HFFc6 (cell line): ENCODE results near the gene STK38L. TPM values are rescaled to one million over a fixed set of nuclear protein-coding genes. Genes with fewer than 3 reads are reported as not detected.

Experiments used
- DNase-seq: peaks from one replicate; pipeline ENCODE4 v3.0.0-alpha.2; 2018
- H3K27ac Mint-ChIP-seq: 2 replicates; pipeline ENCODE4 v1.8.0; 2020; ENCODE audit warnings: mild to moderate bottlenecking, mixed read lengths
- H3K27me3 Mint-ChIP-seq: 2 replicates; pipeline ENCODE4 v1.8.0; 2021; ENCODE audit warnings: mild to moderate bottlenecking, moderate library complexity, mixed read lengths; ENCODE audit not compliant: insufficient read depth
- H3K36me3 Mint-ChIP-seq: 2 replicates; pipeline ENCODE4 v1.8.0; 2021; ENCODE audit warnings: low read depth, mixed read lengths
- H3K4me1 Mint-ChIP-seq: 2 replicates; pipeline ENCODE4 v1.8.0; 2020; ENCODE audit warnings: low read depth, mixed read lengths
- H3K4me3 Mint-ChIP-seq: 2 replicates; pipeline ENCODE4 v1.8.0; 2020; ENCODE audit warnings: mild to moderate bottlenecking, moderate library complexity, mixed read lengths
- H3K9me3 Mint-ChIP-seq: 2 replicates; pipeline ENCODE4 v1.8.0; 2020; ENCODE audit warnings: mild to moderate bottlenecking, mixed read lengths
- total RNA-seq, 6 experiments: library from RNA; stranded (reverse); fragmentation: NEBNext Ultra II Directional; extraction: Animal tissue kit (Norgen Biotek cat#: 25700); gene quantifications; 2 replicates in 1 of 6; 3 replicates in 5 of 6; pipeline ENCODE4 v1.2.3, GENCODE V29; 2021
- TF ChIP-seq, protein P1 (sequence below): fragments of 200-600 bp; sonication (generic); IDR thresholded peaks from 2 replicates; pipeline ENCODE4 v1.5.0; 2021; ENCODE audit warnings: antibody characterized with exemption, mild to moderate bottlenecking

STK38L gene
- total RNA-seq, 6 experiments from 2014 or later: 8.2 to 12.6 (median 10.9) TPM

DNA sequence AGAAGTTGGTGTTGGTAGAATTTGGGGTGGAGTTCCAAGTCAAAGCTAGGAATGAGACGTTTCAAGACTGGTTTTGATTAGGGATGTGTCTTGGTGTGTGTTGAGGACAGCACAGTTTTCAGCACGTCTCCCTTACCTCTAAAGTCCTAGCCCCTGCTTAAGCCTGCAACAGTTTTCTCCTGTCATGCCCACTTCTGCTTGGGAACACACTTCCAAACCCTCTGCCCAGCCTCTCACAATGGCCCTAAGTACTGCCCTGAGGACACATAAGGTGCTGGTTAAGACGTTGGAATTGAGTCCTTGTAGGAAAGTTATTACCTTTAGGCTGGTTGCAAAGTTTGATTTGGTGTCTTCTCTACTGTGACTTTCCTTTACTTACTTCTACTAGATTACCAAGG lies 87.8 kb downstream of the STK38L start:
- Mint-ChIP-seq H3K27ac (peak overlapping the region; percentile 95), H3K4me1 (peaks cover 63% of the 10 kb centered on the region), H3K27me3 (no peaks in the 10 kb centered on the region; the same call in 1 of the 2 replicates), H3K9me3 (no peaks in the 10 kb centered on the region), H3K4me3 (peak overlapping the region; percentile 88), H3K36me3 (peaks cover 6% of the 10 kb centered on the region; the same call in 1 of the 2 replicates)
- TF ChIP-seq, protein P1, sequence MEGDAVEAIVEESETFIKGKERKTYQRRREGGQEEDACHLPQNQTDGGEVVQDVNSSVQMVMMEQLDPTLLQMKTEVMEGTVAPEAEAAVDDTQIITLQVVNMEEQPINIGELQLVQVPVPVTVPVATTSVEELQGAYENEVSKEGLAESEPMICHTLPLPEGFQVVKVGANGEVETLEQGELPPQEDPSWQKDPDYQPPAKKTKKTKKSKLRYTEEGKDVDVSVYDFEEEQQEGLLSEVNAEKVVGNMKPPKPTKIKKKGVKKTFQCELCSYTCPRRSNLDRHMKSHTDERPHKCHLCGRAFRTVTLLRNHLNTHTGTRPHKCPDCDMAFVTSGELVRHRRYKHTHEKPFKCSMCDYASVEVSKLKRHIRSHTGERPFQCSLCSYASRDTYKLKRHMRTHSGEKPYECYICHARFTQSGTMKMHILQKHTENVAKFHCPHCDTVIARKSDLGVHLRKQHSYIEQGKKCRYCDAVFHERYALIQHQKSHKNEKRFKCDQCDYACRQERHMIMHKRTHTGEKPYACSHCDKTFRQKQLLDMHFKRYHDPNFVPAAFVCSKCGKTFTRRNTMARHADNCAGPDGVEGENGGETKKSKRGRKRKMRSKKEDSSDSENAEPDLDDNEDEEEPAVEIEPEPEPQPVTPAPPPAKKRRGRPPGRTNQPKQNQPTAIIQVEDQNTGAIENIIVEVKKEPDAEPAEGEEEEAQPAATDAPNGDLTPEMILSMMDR: no peak
- no peak for DNase-seq

- Mint-ChIP-seq H3K36me3 (peaks cover 6% of the 10 kb centered on the region; the same call in 1 of the 2 replicates), H3K9me3 (no peaks in the 10 kb centered on the region), H3K27ac (peak overlapping the region; percentile 95), H3K4me1 (peaks cover 67% of the 10 kb centered on the region), H3K4me3 (peak overlapping the region; percentile 88), H3K27me3 (no peaks in the 10 kb centered on the region; the same call in 1 of the 2 replicates)
- TF ChIP-seq, protein P1: no peak
- no peak for DNase-seq
Measured at GRCh38 chr12:27332407-27332713, 88.3 kb downstream of the STK38L start.

DNA sequence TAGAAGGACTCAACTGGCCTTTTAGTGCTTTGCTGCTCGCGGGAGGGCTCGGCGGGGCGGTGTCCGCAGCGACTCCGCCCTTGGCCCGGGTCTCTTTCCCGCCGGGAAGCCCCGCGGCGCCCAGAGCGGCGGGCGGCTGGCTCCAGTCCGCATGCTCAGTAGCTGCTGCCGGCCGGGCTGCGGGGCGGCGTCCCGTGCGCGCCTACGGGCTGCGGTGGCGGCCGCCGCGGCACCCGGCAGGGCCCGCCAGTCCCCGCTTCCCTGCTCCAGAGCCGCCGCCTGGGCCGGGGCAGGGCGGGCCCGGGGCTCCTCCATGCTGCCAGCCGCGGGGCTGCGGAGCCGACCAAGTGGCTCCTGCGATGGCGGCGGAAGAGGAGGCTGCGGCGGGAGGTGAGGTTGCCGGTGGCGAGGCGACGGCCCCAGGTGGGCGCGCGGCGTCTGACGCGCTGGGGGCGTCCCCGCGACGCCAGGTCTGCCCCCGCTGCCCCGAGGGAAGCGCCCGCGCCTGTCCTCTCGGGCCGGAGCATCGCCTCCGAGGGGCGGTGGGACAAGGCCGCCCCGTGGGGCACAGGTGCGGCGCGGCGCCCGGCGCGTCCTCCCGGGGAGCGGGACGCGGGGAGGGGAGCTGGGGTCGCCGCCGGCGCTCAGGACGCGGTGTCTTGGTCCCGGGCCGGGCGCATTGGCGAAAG lies 88.8 kb downstream of the STK38L start, which contains the start of gene BMAL2:
BMAL2 (plus strand) TSS at position 123 of the 689 bp plus-strand sequence; CDS start at position 360, 237 bp downstream.
- H3K9me3 Mint-ChIP-seq: no peaks in the 10 kb centered on the region
- no peak for DNase-seq
- no peaks in the 10 kb centered on the region; the same call in 1 of the 2 replicates for H3K27me3 Mint-ChIP-seq
- peak within 1 kb of the TSS; percentile 92 for H3K4me3 Mint-ChIP-seq
- H3K4me1 Mint-ChIP-seq: peaks cover 72% of the 10 kb centered on the region
- H3K36me3 Mint-ChIP-seq: peaks cover 2% of the 10 kb centered on the region; the same call in 1 of the 2 replicates
- peak within 1 kb of the TSS; percentile 95 for H3K27ac Mint-ChIP-seq
- TF ChIP-seq, protein P1: no peak

- peak overlapping the region; percentile 92 for H3K4me3 Mint-ChIP-seq
- H3K4me1 Mint-ChIP-seq: peaks cover 78% of the 10 kb centered on the region
- TF ChIP-seq, protein P1: no peak
- no peak for DNase-seq
- H3K36me3 Mint-ChIP-seq: no peaks in the 10 kb centered on the region; the same call in 1 of the 2 replicates
- H3K27ac Mint-ChIP-seq: peak overlapping the region; percentile 80
- H3K27me3 Mint-ChIP-seq: no peaks in the 10 kb centered on the region; the same call in 1 of the 2 replicates
- no peaks in the 10 kb centered on the region for H3K9me3 Mint-ChIP-seq
Measured at GRCh38 chr12:27333403-27334009, 89.4 kb downstream of the STK38L start.

DNA sequence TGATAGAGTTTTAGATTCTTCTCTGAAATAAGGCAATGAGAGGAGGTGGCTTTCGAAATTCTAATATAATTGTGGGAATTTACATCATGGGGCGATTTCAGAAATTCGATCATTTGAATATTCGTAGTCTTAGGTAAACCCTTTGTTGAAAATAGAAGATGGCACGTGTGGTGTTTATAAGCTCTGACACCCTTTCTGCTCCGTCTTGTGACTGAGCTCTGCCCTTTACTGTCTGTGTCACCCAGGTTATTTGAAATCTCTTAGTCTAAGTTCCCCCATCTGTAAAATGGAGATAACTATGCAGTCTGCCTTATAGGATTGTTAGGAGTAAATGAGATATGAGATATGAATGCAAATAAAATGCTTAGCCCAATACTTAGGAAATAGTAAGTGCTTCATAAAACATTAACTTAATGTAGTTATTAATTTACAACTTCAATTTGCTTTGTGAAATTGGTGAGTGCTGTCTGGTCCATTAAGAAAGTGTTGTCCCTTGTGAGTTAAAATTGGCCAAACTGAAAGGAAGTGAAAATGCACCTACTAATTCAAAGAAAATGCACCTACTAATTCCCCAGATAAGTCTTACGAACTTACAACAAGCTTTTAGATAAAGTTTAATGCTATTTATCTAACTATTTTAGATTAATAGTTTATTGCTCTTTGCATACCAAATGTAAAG lies 90.1 kb downstream of the STK38L start:
- Mint-ChIP-seq H3K36me3 (peaks cover 6% of the 10 kb centered on the region), H3K4me3 (peak overlapping the region; percentile 92), H3K9me3 (no peaks in the 10 kb centered on the region), H3K27me3 (no peaks in the 10 kb centered on the region; the same call in 1 of the 2 replicates), H3K4me1 (peaks cover 79% of the 10 kb centered on the region), H3K27ac (peak overlapping the region; percentile 80)
- TF ChIP-seq, protein P1: no peak
- DNase-seq: no peak
